Kidney capillary endothelial cell (primary cell): ENCODE results near the gene FHOD3.

Experiments
- DNase-seq: peaks from one replicate; pipeline ENCODE4 v3.0.0-alpha.2; 2018; ENCODE audit warnings: low spot score

FHOD3 gene

GRCh38 chr18:36481201-36481657, 183.7 kb downstream of the FHOD3 start:
- no peak for DNase-seq

GRCh38 chr18:36481935-36482334, 184.4 kb downstream of the FHOD3 start:
- no peak for DNase-seq

GRCh38 chr18:36484591-36484990, 187.1 kb downstream of the FHOD3 start:
- no peak for DNase-seq

- DNase-seq = no peak
Observed at GRCh38 chr18:36485772-36486171, 188.3 kb downstream of the FHOD3 start.

GRCh38 chr18:36488131-36488530, 190.6 kb downstream of the FHOD3 start:
- no peak for DNase-seq

GRCh38 chr18:36490897-36491296, 193.4 kb downstream of the FHOD3 start:
- no peak for DNase-seq

GRCh38 chr18:36492604-36493329, 195.3 kb downstream of the FHOD3 start:
- no peak for DNase-seq

GRCh38 chr18:36493349-36494159, 196.0 kb downstream of the FHOD3 start:
- DNase-seq = no peak

GRCh38 chr18:36494160-36494437, 196.6 kb downstream of the FHOD3 start:
- no peak for DNase-seq

- DNase-seq = no peak
Observed at GRCh38 chr18:36496022-36496421, 198.5 kb downstream of the FHOD3 start.

- DNase-seq = no peak
Observed at GRCh38 chr18:36499938-36500337, 202.4 kb downstream of the FHOD3 start.

GRCh38 chr18:36501100-36501499, 203.6 kb downstream of the FHOD3 start:
- DNase-seq = no peak

- DNase-seq = no peak
Observed at GRCh38 chr18:36503477-36503876, 206.0 kb downstream of the FHOD3 start.

- no peak for DNase-seq
Observed at GRCh38 chr18:36504928-36505327, 207.4 kb downstream of the FHOD3 start.

GRCh38 chr18:36505665-36506064, 208.2 kb downstream of the FHOD3 start:
- DNase-seq = no peak

GRCh38 chr18:36509646-36510197, 212.2 kb downstream of the FHOD3 start:
- DNase-seq = no peak

- DNase-seq = no peak
Observed at GRCh38 chr18:36511791-36512352, 214.4 kb downstream of the FHOD3 start.

- no peak for DNase-seq
Observed at GRCh38 chr18:36513556-36513955, 216.0 kb downstream of the FHOD3 start.

- no peak for DNase-seq
Observed at GRCh38 chr18:36514778-36515177, 217.3 kb downstream of the FHOD3 start.

- DNase-seq = no peak
Observed at GRCh38 chr18:36516258-36516657, 218.7 kb downstream of the FHOD3 start.

GRCh38 chr18:36516726-36517125, 219.2 kb downstream of the FHOD3 start:
- no peak for DNase-seq

GRCh38 chr18:36518839-36519238, 221.3 kb downstream of the FHOD3 start:
- DNase-seq = no peak

- no peak for DNase-seq
Observed at GRCh38 chr18:36519358-36519757, 221.8 kb downstream of the FHOD3 start.
